ENCODE data around the gene XPR1.

Gene XPR1

DNA sequence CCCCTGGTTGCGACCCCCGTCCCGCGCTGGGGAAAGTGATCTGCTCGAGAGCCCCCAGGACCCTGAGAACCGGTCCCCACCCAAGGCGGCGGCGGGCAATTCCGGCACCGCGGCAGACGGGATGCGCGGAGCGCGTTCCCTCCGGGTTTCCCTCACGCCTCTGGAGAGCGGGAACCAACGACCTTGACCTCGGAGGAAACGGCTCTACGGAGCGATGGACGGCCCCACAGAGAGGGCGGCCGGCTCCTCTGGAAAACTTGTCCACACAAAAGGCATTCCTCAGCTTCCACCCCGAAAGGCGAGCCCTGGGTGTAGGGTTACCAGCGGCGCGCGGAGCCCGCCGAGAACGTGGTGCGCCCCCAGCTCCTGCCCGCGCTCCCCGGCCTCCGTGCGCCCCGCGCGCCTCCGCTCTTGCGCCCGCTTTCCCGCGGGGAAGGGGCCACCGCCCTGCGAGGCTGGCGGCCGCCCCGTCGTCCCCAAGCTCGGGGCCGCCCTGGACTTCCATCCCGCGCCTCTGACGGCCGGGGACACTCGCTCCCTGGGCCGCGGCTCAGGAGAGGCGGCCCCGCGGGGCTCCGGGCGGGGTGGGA lies 280.5 kb downstream of the XPR1 start:
- no peak for DNase-seq (ENCODE audit: low read depth in 4 of 4, low spot score in 1 of 4)

- DNase-seq (ENCODE audit: low read depth in 4 of 4, low spot score in 1 of 4): no peak
These were observed 281.2 kb downstream of the XPR1 start, which contains the start of gene KIAA1614 for GRCh38 chr1:180912801-180913565. TSS of gene KIAA1614 (plus strand) at chr1:180912897. CDS start at chr1:180913244, 347 bp downstream.

GRCh38 chr1:180915426-180915965 lies 283.7 kb downstream of the XPR1 start:
- DNase-seq (ENCODE audit: low read depth in 4 of 4, low spot score in 1 of 4): no peak

DNA sequence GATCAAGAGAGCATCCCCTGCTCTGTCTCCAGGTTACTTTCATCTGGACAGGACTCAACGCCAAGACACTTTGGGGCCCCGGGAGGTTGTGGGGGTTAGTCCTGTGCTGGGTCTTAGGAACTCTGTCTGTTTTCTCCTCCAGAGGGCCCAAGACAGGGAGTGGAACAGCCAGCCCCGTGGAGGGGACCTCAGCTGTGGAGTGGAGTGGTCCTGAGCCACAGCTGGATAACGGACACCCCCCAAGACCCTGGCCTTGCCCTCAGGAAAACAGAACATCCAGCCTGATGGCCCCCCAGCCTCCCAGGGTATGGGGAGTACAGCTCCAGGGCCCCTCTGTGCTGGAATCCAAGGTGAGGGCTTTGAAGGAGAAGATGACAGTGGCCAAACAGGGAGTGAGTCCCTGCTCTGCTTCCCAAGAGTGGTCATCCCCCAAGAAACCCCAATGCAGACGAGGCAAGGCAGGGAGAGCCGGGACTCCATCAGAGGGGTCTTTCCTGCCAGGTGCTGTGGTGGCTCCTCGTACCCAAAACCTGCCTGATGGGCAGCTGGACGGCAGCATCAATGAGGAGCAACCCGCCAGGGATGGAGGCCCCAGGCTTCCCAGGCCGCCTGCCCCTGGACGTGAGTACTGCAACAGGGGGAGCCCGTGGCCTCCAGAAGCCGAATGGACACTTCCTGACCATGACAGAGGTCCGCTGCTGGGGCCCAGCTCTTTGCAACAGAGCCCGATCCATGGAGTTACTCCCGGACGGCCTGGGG lies 284.4 kb downstream of the XPR1 start:
- DNase-seq (ENCODE audit: low read depth in 4 of 4, low spot score in 1 of 4): no peak

GRCh38 chr1:180916771-180917170 lies 284.9 kb downstream of the XPR1 start:
- DNase-seq (ENCODE audit: low read depth in 4 of 4, low spot score in 1 of 4): no peak

GRCh38 chr1:180917306-180918065 lies 285.7 kb downstream of the XPR1 start:
- no peak for DNase-seq (ENCODE audit: low read depth in 4 of 4, low spot score in 1 of 4)

- no peak for DNase-seq (ENCODE audit: low read depth in 4 of 4, low spot score in 1 of 4)
These were observed 286.7 kb downstream of the XPR1 start for GRCh38 chr1:180918519-180918918.

- no peak for DNase-seq (ENCODE audit: low read depth in 4 of 4, low spot score in 1 of 4)
These were observed 287.4 kb downstream of the XPR1 start for GRCh38 chr1:180919183-180919700.

DNA sequence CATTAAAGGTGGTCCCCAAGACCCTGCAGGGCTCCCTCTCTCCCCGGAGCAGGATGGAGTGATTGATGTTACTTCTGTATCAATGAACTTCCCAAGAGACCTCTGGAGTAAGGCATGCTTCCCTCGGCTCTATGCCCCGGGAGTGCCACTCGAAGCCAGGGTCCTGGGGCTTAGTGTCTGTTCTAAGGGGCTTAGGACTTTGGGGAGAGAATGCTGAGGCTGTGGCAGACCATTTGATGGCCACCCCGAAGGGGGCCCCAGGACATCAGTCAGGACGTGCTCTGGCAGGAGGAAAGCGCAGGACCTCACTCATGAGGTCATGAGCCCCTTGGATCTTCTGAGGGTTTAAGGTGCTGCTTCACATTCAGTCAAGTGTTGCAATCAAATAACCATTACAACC lies 288.4 kb downstream of the XPR1 start:
- no peak for DNase-seq (ENCODE audit: low read depth in 4 of 4, low spot score in 1 of 4)

DNA sequence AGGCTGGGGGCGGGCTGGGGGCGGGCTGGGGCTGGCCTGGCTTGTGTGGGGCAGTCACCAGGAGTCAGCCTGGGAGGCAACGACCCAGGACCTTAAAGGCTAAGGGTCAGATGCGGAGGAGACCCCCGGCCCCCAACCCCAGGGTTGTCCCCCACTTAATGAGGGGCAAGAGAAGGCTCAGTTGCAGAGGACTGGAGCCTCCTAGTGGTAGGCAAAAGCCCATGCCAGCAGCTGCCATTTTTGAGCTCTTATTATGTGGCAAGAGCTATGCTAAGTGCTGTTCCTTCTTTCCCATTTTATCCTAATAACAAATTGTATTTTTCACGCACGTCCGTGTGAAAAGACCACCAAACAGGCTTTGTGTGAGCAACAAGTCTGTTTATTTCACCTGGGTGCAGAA lies 288.9 kb downstream of the XPR1 start:
- DNase-seq (ENCODE audit: low read depth in 4 of 4, low spot score in 1 of 4): no peak

DNA sequence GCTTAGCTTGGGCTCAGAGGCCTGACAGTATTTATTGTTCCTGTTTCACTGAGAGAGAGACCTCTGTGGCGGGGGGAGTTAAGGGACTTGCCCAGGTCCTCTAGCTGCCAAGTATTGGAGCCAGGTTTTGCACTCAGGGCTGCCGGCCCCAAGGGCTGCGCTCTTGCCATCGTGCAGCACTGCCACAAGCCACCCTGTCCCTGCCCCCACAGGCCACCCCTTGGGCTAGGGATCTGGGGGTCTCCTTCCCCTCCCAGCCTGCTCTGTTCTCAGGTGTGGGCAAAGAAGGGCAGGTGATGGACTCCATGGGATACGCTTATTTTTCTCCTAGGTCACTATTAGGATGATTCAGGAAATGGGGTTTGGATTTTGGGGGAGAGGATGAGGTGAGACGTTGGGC lies 289.6 kb downstream of the XPR1 start:
- no peak for DNase-seq (ENCODE audit: low read depth in 4 of 4, low spot score in 1 of 4)

- no peak for DNase-seq (ENCODE audit: low read depth in 4 of 4, low spot score in 1 of 4)
These were observed 290.2 kb downstream of the XPR1 start for GRCh38 chr1:180921891-180922630.

GRCh38 chr1:180922631-180923015 lies 290.8 kb downstream of the XPR1 start:
- DNase-seq (ENCODE audit: low read depth in 4 of 4, low spot score in 1 of 4): no peak

GRCh38 chr1:180923021-180923841 lies 291.4 kb downstream of the XPR1 start:
- no peak for DNase-seq (ENCODE audit: low read depth in 4 of 4, low spot score in 1 of 4)

DNA sequence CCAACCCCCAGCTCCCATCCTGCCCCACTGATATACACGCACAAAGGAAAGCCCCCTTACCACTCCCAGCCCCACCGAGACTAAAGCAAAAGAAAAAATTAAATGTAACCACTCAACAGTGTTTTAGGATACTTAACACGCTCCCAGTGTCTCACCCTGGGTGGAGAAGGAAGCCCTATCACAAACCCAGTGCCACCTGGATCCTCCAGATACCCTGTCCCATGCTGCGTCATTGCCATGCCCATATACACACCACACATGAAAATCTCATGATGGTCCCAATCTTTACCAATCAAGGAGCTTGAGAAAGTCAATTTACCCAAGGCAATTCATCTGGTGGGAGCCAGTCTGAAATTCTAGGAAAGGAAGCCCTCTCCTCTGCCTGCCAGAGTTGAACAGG lies 292.1 kb downstream of the XPR1 start:
- DNase-seq (ENCODE audit: low read depth in 4 of 4, low spot score in 1 of 4): no peak

- DNase-seq (ENCODE audit: low read depth in 4 of 4, low spot score in 1 of 4): no peak
These were observed 293.1 kb downstream of the XPR1 start for GRCh38 chr1:180924939-180925338.

GRCh38 chr1:180925471-180926051 lies 293.7 kb downstream of the XPR1 start:
- DNase-seq (ENCODE audit: low read depth in 4 of 4, low spot score in 1 of 4): no peak

- DNase-seq (ENCODE audit: low read depth in 4 of 4, low spot score in 1 of 4): no peak
These were observed 294.6 kb downstream of the XPR1 start for GRCh38 chr1:180926164-180926981.
